Tibial nerve (tissue), 3 donors: ENCODE results near the gene BOC.

Experiments used
- CTCF ChIP-seq, 5 experiments: fragments of 200-600 bp in 3 of 5; fragments of 450-650 bp in 2 of 5; sonication (generic) in 3 of 5; IDR thresholded peaks; one replicate each; pipeline ENCODE4 v1.5.1; 2016 to 2019; ENCODE audit warnings: antibody characterized with exemption in 5 of 5, mild to moderate bottlenecking in 3 of 5, moderate library complexity in 2 of 5
- POLR2A ChIP-seq, 2 donors: fragments of 450-650 bp; IDR thresholded peaks; one replicate each; pipeline ENCODE4 v1.6.1; 2017; ENCODE audit warnings: antibody characterized with exemption in 2 of 2, mild to moderate bottlenecking in 2 of 2, moderate library complexity in 2 of 2

GRCh38 chr3:113245761-113246161 lies 34.4 kb downstream of the BOC start:
- no peak for TF ChIP-seq POLR2A (IDR thresholded peaks at IDR 0.05)
- no peak for TF ChIP-seq CTCF (IDR thresholded peaks at IDR 0.05)
